Activated CD4-positive, alpha-beta T cell treated with anti-CD3 and anti-CD28 coated beads, Interleukin-2, amount 50 U/mL, for 24 hours (primary cell): ENCODE data around the gene ANO6.

Source experiments
- DNase-seq, 2 donors: peaks; one replicate each; pipeline ENCODE4 v3.0.0-alpha.2; 2020; ENCODE audit warnings: low read depth in 1 of 2, low spot score in 1 of 2

ANO6 gene

DNA sequence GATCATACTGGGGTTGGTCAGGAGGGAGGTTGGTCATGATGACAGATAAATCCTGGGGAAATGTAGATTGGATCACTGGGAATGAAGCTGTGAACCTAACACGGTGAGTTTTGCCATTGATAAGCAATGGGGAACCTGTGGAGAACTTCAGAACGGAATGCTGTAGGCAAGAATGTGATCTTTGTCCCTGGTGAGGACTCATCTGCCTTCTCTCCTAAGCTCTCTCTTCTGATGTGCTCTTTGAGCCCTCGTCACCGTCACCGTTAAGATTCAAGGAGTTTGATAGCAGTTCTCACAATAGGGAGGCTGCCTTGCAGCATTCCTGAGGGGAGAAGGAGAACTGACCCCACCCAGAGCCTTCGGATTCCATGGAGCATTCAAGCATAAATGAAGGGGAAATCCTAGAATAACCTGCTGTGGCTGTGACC lies 217.6 kb downstream of the ANO6 start:
- no peak for DNase-seq

DNA sequence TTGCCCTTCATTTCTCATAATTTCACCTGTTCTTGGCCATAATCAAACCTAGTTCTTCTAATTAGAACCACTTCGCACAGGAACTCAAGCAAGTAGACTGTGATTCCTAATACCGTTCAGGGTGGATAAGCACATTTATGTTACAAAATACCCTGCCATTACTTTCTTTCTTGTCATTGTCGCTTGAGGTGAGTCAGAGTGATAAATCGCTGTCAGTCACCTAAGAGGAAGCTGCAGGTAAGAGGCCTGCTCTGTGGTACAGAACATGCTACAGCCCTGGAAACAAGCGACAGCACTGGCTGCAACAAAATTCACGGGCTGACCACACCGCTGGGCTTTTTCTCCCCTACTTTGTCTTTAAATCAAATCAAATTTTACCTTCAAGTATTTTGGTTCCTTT lies 218.2 kb downstream of the ANO6 start:
- DNase-seq, result no peak

DNA sequence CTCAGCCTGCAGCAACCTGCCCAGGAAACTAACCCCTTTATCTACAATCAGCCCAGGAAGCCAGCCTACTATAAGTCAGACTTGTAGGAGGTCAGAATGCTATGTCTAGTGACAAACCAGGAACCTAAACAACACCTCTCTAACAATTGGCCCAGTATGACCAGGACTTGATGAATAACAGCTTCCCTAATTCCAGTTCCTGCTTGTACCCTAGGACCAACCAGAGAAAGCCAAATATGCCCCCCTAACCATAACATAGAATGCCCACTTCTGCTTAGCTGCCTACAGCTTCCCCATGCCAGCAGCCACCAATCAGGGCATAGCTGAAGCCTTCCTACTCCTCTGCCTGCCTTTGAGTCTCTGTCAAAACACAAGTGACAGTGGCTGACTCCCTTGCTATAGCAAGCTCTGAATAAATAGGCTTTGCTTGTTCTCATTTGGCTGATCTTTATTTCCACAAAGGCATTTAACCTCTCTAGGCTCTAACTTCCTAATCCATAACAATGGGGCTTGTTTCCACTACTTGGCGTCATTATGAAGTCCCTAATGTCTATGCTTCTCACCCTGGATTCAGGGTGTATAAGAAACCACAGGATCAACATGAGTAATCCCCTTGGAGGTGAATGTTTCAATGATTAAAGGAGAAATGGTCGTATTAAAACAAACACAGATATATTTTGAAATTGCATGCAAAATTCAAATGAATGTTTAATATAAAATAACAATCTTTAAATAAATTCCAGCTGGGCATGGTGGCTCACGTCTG lies 220.2 kb downstream of the ANO6 start:
- DNase-seq, result no peak

DNA sequence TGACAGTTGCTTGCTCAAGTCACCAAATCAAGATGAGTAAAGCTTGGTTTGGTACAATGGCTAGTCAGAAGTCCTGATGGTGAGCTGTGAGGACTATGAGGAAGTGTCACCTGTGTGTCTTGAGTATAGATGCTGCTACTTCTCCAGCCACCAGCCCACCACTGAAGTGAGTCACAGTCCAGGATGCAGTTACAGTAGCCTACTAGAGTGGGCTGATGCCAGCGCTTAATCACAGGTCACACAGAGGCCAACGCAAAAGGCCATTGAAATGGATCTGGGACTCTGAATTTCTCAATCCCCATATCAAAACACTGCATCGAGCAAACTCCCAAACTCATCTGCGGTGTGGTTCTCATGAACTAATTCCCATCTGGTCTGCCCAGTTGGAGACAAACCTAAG lies 223.1 kb downstream of the ANO6 start:
- no peak for DNase-seq

DNA sequence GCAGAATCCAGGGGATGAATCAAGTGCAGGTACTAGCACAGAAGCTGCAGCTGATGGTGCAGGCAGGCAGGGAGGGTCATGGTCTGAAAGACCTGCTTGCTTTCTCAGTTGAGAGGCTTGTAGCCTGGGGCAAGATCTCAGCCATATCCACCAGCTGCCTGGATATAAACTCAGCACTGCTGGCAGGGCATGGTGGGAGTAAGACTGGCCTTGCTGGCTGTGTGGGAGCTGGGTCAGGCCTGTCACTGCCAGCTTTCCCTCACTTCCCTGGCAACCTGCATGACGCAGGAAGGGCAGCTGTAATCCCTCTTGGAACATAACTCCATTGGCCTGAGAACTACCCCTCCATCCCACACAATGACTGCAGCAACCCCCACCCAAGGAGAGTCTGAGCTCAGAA lies 230.1 kb downstream of the ANO6 start:
- DNase-seq, result no peak

DNA sequence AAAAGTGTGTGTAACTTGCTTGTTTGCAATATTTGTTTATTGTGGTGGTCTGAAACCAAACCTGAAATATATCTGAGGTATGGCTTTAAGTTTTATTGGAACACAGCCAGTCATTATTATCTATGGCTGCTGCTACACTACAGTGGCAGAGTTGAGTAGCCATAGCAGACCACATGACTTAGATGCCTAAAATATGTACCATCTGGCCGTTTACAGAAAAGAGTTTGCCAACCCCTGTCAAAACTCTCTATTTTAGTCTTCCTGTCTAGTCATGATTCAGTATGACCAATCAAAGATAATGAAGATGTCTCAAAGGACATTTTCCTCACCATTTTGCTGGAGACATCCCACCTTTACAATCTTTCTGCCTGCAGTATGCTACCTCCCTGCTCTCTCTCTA lies 242.3 kb downstream of the ANO6 start:
- DNase-seq, result no peak

DNA sequence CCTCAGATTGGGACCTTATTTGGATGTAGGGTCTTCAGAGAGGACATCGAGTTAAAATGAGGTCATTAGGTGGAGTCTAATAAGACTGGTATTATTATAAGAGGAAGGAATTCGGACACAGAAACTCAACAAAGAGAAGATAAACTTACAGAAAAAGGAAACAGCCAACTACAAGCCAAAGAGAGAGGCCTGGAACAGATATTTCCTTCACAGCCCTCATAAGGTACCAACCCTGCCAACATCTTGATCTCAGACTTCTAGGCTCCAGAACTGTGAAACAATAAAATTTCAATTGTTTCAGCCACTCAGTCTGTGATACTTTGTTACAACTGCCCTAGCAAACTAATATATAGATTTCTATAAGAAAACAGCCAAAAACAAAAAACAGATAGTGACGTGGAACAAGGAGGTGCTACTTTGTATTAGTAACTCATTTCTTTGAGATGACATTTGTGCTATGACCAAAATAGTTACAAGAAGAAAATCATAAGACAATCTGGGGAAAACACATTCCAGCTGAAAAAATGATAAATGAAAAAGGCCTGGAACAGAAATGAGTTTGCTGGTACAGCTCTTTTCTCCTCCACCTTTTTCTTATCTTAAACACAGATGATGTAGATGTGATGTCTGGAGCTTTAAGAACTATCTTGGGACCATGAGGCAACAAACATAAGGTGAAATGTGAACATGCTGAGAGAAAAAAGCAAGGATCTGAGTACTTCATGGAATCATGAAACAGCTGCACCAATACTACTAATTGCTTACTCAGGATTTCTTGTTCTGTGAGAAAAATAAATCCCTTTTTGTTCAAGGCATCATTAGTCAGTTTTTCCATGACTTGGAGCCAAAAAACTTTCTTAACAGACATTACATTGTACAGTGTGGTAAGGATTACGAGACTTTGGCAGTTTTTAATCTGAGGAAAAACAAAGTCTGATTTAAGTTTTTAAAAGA lies 243.2 kb downstream of the ANO6 start:
- no peak for DNase-seq

DNA sequence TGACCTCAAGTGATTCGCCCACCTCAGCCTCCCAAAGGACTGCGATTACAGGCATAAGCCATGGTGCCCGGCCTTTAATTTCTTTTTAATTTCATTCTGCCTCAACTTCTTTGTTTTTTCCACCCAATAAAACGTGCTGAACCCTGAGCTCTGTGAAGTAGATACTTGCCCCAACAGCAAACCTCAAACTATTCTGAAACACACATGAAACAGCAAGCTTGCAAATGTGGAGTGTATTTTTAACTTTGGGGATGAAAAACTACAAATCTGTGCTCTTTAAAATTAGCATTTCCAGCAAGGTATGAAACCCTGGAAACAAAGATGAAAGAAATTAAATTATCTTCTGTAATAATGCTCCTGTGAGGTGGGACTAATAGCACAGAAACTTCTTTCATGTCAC lies 246.6 kb downstream of the ANO6 start:
- no peak for DNase-seq

DNA sequence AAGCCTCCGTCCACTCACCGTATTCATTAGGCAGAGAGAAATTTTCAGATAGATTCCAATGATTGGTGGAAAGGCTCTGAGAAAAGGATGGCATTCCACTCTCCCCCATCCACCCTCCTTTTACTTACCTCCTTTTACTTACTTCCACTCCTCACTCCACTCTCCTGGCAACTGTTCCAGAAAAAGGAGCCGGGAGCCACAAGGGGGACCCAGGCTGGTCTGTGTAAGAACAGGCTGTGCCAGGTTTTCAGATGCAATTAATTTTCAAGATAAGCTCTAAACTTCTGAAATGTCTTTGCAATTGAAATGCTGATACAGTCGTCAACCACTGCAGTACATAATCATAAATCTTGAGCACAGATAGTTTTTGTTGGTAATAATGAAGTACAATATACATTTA lies 248.8 kb downstream of the ANO6 start:
- no peak for DNase-seq

DNA sequence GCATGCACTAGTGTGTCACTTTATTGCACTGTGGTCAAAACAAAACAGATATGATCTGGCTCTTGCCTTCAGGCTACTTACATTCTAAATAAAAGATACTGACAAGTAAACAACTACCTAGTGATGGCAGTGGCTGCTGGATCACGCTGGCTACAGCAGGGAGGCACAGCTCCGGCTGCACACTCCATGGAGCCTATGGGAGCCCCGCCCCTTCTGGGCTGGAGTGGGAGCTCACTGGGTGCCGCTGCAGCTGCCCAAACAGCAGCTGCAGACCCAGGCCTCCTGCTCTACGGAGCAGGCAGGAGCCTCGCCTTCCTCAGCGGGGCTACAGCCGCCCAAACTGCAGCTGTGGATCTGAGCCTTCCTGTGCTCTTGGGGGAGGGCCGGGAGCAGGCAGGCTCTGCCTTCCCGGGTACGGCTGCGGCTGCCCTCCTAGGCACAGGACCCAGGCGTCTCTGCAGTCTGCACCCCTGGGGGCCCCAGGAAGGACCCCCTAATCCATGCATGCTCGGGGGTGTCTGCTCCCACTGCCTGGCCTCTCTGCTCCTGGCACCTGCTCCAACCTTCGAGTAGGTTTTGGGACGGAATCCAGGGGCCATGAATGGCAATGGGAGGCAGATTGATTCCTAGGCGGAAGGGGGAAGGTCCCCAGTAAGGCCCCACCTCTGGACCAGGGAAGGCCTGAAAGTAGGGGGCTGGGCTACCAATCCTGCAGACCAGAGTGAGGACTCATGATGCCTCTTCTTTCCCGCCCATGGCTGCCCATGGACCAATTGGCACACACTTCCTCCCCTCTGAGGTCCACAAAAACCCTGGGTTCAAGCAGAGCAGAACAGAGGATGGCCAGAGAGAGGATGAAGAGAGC lies 253.1 kb downstream of the ANO6 start:
- DNase-seq, result no peak

DNA sequence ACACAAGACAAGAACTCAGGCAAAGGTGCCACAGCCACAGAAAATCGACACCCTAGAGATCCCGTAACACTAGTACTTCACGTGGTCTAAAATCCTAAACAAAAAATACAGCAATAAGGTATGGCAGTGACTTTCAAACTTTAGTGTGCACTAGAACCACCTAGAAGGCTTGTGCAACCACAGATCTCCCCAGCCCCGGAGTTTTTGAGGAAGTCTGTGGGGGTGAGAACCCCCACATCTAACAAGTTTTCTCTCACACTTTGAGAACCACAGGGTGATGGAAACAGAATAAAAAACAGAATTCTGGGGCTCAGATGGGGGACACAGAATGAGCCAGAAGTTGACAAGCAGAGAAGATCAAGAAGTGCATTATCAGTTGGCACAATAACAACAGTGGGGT lies 254.0 kb downstream of the ANO6 start:
- no peak for DNase-seq

DNA sequence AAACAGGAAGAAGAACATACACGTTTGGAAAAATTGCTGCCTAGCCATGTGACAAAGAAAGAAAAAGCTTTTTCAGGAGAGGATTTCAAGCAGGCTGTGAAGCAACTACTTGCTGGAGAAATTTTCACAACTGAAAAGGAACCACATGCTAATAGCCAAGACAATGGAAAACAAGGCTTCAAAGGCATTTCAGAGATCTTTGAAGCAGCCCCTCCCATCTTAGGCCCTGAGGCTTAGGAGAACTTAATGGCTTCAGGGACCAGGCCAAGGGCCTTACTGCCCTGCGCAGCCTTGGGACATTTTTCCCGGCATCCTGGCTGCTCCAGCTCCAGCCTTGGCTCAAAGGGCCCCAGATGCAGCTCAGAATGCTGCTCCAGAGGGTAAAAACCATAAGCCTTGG lies 257.7 kb downstream of the ANO6 start:
- DNase-seq, result no peak

DNA sequence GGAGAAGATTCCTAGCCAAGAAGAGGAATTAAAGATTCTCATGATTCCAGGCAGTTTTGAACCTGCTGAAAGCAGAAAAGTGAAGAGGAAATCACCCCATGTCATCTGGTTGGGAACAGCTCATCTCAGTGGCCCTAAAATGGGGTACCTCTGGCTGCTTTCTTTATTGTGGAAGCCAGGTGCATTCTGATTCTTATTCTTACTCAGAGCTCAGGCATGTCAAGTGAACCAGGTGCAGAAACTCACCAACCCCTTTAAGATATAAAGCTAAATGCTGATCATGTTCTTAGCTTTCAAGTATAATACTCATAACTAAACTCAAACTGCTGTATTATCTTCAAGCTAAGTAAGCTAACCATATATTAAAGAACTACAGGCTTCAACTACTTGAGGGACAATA lies 259.7 kb downstream of the ANO6 start:
- no peak for DNase-seq

DNA sequence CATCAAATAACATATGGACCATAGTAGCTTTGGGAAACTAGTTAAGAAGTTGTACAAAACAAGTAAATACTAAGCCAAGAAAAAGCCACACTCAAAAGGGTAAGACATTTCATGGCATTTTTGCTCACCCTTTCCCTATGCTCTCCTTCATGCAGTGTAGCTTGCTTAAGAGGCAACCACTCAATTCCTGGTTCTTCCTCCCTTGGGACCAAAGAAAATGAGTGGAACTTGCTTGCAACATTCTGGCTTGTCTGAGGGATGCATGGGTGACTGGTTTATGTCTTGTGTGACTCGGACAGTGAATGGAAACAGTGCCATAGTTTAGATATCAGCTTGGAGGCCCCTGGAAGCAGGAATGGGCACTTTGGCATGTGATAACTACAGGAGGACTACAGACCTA lies 261.6 kb downstream of the ANO6 start:
- DNase-seq, result no peak

DNA sequence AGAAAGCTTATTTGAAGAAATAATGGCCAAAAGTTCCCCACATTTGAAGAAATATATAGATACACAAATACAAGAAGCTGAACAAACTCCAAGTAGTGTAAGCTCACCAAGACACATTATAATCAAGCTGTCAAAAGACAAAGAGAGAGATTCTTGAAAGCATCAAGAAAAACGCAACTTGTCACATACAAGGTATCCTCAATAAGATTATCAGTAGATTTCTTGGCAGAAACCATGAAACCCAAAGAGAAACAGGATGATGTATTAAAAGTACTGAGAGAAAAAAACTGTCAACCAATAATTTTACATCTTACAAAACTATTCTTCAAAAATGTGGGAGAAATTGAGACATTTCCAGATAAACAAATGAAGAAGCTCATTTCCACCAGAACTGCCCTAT lies 263.0 kb downstream of the ANO6 start:
- no peak for DNase-seq

DNA sequence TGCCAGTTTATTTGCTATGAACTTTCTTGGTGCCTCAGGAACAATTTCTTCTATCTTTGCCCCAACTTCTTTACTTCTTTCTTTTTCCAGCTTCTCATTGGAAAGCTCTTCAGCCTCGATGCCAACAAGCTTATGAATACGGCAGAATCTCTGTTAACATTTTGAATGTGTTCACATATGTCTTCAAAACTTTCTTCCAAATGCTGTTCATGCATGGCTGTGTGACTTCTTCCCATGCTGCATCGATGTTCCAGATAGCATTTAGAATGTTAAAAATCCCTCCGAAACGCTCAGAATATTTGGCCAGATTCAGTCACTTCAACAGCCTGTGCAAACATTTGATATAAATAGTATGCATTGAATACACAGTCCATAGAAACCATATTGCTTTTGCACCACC lies 265.9 kb downstream of the ANO6 start:
- DNase-seq, result no peak

DNA sequence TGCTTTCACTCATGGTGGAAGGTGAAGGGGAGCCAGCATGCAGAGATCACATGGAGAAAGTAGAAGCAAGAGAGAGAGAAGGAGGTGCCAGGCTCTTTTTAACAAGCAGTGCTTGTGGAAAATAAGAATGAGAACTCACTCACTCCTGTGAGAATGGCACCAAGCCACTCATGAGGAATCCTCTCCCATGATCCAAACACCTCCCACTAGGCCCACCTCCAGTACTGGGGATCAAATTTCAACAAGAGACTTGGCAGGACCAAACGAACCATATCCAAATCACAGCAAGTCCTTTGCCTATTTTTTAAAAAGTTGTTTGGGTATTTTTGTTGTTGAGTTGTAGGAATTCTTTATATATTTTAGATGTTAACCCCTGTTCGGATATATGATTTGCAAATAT lies 267.7 kb downstream of the ANO6 start:
- no peak for DNase-seq
